ENCODE measurements around the gene HMGXB3.
"Not testable (repeated sequence)": the region's sequence is repeated elsewhere in the genome, so short reads cannot be mapped to it uniquely, and the experiment has no call there.

HMGXB3 gene

DNA sequence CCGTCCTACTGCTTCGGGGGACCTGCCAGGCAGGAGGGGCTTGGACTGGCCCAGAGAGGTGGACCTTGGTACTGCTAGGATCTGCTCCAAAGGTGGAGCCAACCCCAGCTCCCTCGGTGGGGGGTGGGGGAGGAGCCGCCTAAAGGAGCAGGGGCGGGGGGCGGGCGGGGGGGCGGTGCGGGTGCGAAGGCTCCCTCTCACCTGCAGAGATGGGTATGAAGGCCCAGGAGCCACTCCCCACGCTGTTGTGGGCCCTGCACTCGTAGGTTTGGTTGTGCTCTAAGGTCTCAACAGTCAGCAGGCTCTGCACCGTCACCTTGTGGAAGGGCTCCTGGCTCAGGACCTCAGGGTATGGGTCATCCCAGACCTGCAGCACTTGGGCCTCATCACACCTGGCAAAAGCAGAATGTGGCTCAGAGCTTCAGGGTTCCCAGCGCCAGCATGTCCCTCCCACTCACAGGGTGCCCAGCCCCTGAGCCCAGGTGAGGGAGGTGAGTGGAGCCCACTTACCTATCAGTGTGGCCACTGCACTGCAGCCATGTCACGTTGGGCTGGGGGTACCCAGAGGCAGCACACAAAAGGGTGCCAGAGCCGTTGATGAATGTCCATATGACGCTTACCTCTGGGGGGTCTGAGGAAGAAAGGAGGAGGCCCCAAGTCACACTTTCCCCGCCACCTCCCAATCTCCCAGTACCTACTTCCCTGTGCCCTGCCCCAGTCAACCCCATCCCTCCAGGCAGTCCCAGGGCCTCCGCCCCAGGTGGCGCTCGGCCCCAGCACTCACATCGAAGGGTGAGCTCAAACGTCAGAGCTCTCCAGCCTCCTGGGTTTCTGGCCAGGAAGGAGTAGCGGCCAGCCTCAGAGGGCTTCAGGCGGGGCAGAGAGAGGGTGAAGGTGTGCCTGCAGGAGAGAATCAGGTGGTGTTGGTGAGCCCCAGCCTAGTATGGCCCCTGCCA, 69.4 kb downstream of the HMGXB3 start:
- DNase-seq = no peak

DNA sequence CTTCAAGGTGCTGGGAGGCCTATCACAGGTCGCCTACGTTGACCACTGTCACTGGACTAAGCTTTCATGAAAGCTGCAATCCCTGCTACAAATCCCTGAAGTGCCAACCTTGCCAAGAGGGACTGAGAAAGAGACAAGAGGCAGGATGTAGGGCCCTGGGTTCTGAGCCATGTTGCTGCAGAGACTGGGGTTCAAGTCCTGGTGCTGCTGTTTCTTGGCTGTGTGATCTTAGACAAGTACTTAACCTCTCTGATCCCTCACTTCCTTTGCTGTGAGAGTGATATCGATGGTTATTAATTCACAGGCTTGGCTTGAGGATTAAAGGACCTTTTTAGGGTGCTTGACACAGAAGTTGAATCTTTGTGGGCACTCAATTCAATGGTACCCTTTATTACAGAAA, 70.3 kb downstream of the HMGXB3 start:
- DNase-seq = no peak

DNA sequence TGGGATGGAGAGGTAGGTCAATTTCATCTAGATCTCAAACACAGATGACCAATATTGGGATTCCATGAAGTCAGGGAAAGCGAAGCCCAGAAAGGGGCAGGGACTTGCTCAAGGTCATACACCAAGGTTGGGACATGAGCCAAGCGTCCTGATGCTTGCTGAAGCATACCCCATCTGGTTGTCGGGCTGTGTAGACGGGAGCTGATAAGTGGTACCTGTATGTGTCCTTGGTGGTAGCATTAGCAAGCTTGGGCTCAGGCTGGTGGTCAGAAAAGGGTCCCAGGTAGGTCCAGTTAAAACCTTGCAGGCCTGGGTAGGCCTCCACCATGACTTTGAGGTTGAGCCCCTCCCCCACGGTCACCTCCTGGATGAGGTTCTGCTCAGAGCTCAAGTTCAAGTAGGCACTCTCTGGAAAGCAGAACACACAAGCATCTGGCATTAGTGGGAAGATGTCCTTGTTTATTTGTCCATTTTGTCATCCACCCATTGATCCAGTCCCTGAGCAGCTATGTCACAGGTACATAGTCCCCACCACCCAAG, 72.6 kb downstream of the HMGXB3 start:
- no peak for DNase-seq

DNA sequence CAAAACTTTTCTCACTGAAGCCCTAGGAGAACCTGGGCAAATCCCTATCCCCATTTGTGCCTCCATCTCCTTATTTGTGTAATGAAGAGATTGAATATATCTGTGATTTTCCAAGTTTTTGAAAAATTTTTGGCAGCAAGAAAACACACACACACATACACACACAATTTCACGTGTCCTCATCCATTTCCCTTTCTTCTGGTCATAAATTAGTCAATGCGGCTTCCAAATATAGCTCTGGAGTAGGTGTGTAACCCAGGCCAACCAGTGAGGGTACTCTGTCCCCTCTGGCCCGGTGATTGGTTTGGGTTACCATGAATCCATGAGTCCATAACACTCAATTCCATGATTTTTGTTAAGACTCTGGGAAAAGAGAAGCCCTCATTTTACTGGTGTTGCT, 73.1 kb downstream of the HMGXB3 start:
- DNase-seq = no peak

DNA sequence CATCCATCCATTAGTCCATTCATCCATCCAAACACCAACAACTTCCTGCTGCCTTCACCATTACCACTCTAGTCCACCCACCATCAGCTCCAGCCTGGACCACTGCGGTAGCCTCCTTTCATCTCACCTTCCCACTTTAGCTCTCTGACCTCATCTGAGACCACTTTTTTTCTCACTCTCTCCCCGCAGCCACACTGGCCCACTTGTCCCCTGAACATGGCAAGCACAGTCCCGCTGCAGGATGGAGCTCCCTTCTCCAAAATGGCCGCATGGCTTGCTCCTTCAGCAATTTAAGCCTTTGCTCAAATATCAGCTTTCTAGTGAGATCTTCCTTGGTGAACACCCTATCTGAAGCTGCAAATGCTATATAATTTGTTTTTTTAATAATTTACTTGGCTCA, 74.7 kb downstream of the HMGXB3 start:
- DNase-seq = no peak

DNA sequence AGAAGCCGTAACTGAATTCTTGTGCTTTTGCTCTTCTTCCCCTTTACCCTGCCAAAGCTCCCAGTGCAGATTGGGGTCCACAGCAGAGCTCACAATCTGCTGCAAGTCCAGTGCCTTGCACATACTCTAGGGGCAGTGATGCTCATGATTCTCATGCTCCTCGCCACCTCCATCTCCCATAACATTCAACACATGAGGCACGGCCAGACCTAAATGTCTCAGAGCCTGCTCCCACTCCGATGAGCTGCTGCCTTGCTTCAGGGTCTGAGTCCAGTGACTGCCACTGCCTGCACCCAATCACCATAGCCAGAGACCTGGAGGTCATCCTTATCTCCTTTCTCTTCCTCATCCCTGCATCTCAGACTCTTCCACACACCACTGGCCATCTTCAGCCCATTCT, 75.3 kb downstream of the HMGXB3 start:
- DNase-seq = no peak

DNA sequence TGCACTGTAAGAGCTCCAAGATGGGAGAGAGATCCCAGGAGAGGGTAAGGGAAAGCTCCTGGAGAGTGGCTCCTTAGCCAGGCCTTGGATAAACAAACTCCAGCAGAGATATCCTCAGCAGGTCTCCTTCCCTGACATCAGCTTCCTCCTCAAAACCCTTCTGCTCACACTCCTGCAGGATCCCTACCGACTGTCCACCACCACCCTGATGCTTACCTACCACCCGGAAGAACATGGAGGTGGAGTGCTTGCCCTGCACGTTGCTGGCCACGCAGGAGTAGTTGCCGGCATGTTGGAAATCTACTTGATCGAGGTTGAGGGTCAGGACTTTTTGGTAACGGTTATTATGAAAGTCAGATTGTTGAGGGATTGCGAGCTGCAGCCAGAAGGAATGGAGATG, 76.5 kb downstream of the HMGXB3 start:
- no peak for DNase-seq

DNA sequence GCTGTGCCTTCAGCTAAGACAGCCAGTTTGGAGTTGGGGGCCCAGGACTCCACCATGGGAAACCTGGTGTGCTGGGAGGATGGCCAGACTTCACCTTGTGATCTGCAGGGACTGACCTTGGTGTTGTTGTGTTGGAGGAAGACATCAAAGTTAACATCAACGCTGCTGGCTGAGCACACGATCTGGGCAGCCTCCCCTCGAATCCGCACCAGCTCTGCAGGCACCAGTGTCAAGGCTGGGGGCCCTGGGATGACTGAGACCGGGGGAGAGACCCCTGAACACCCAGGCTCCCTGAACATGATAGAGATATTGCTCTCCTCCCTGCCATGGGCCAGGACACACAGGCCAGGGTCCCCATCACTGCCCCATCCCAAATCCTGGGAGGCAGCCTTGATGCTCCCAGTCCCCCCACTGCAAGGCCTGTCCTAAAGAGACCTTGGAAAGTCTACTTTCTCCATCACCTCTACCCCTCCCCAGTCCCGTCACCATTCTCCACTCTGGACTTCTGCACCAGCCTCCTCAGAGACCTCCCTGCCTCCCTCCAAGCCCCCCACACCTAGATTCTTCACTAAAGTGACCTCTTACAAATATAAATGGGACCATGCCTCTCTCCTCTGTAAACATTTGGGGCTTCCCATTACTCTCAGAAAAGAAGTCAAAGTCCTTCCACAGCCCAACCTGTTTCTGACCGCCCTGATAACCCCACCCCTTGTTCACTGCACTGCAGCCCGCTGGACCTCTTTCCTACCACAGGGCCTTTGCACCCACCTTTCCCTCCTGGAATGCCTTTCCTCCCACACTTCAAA, 77.7 kb downstream of the HMGXB3 start:
- DNase-seq = no peak

DNA sequence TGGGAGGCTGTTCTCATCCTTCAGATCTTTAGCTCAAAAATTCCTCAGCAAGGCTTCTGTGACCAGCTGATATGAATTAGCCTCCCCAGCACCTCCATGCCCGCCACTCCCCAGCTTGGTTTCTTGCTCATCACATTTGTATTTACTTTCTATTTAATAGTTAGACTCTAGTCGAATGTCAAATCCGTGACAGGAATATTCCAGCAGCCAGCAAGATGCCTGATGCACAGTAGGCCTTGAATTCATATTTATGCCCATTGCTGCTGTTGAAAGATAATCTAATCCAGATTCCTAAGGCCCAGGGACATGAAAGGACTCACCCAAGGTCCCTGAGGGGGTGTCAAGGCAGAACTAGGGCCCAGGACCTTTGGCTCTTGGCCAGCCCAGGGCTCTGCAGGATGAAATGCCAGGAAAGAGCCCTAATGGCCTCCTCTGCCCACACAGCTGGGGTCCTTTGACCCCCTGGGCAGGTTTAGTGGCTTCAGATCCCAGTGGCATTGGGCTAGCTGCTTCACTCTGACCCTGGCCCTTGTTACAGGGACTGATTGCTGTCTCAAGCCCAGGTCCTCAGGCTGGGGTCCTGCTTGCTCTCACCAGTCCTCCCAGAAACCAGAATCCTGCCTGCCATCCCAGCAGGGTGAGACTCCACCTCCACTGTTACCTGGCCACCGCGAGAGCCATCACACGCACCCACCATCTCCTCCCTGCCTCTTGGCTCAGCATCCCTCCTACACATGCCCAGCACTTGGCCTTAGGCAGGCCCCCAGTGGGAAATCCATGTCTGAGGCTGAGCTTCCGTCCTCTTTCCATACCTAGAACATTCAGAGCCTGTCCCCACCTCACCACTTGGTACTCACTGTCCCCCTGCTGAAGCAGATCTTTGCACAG, 78.5 kb downstream of the HMGXB3 start:
- DNase-seq = no peak

DNA sequence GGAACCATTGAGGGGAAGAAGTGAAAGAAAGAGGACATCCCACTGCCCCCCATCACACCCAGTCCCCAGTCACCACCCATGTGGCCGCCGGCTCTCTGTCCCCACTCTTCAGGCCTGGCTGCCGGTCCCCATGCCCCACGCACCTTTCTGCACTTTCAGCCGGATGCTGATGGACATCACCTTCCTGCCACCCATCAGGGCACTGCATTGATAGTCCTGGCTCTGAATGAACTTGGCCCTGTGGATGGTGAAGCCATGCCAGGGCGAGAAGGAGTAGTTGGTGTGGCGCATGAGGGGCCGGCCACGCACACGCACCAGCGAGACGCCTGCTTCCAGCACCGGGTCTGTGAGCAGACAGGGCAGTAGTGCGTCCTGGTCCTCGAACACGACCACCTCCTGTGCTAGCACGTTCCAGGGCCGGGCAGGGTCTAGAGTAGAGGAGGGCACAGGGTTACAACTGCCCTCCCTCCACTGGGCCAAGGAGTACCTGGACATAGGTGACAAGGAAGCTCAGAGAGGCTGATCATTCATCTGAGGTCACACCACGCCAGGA, 79.4 kb downstream of the HMGXB3 start:
- DNase-seq = no peak

DNA sequence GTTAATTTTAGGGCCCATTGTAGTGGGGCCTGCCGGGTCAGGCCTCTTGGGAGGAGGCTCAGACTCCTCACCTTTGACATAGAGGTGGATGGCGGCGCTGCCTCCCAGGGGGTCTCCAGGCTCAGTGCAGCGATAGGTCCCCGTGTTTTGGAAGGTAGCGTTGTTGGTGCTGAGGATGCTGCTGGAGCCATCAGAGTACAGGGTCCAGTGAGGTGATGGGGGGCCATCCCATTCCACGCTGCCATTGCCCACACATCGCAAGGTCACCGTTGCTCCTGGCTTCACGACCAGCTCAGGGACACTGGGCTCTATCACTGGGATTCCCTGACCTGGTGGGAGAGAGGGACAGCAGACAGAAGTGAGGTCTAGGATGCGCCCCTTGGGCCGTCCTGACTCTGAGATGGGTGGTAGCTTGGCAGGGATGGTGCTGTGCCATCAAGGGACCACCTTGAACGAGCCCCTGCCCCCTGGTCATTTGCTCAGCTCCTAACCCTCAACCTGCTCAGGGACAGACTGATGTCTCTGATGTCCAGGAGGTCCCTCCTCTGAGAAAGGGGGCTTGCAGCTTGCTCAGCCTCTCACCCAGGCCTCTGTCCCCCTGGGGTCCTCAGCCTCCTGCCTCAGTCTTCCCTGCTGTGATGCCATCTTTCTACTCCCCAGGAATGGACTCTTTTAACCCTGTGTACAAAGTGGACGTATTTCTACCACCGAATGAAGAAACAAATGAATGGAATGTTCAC, 80.3 kb downstream of the HMGXB3 start:
- no peak for DNase-seq

DNA sequence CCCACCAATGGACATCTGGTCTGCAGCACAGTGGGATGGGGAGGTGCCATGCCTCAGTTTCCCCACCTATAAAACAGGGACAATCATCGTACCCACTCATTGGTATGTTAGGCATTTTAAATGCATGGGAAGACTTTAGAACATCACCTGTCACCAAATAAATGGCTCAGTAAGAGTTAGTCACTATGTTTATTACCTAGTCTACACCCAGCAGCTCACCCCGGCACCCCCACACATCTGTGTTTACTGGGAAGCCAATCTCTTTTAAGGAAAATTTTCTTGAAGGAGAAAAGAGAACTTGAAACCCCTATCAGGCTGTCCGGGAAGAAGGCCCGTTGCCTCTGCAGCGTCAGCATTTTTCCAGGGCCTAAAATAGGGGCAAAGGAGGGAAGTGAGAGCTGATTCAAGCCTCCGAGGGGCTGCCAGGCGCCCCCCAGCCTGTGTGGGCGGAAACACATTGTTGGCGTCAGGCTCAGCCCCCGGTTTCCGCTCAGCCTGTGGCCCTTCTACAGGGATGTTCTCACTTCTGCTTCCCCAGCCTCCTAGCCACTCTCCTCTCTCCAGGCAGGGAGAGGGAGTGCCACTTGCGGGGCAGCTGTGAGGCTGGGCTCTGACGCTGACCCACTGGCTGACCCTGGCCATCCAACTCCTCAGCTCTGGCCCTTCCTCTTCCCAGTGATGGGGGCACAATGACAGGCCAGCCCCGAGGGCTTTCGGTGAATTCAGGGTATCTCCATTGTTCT, 81.2 kb downstream of the HMGXB3 start:
- peak; percentile 28 for DNase-seq

DNA sequence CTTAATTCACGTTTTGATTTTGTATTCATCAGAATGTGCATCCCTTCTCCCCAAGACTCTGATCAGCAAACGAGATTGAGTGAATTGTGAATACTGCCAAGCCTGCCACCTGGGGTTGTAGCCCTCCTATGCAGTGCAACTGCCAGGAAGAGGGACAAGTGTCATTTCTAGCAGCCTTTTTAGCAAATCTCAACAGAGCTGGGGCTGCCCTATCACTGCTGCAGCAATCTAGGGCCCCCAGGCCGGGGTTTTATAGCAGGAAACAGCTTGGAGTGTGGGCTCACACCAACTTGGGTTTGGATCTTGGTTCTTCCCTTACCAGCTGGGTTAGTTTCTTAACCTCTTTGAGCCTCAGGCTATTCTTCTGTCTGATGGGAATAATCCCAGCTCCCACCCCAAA, 81.8 kb downstream of the HMGXB3 start:
- no peak for DNase-seq

DNA sequence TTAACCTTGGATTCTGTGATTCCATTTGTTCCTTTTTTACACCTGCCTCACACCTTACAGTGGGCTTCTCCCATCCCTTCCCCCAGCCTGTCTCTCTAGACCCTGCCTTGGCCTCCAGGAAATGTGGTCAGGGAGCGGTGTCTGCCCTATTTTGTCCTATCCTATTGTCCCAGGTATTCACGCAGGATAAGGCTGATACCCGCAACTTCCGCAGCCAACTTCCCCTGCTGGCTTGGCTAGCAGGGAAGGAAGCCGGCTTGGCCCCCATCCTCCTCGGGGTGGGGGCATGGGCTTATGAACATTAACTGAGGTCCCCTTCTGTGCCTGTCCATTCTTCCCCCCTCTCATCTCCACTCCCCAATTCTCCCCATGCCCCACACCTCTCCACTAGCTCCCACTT, 82.3 kb downstream of the HMGXB3 start:
- no peak for DNase-seq

DNA sequence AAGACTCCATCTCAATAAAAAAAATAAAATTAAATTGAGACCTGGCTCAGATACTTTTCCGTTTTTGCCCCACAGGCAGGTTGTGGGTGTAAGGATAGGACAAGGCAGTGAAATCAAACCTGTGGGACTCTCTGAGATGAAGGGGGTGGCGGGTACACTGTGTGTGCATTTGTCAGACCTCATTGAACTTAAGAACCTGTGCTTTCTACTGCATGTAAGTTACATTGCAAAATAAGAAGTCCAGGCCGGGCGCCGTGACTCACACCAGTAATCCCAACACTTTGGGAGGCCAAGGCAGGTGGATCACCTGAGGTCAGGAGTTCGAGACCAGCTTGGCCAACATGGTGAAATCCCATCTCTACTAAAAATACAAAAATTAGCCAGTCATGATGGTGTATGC, 84.2 kb downstream of the HMGXB3 start:
- not testable (repeated sequence) for DNase-seq

DNA sequence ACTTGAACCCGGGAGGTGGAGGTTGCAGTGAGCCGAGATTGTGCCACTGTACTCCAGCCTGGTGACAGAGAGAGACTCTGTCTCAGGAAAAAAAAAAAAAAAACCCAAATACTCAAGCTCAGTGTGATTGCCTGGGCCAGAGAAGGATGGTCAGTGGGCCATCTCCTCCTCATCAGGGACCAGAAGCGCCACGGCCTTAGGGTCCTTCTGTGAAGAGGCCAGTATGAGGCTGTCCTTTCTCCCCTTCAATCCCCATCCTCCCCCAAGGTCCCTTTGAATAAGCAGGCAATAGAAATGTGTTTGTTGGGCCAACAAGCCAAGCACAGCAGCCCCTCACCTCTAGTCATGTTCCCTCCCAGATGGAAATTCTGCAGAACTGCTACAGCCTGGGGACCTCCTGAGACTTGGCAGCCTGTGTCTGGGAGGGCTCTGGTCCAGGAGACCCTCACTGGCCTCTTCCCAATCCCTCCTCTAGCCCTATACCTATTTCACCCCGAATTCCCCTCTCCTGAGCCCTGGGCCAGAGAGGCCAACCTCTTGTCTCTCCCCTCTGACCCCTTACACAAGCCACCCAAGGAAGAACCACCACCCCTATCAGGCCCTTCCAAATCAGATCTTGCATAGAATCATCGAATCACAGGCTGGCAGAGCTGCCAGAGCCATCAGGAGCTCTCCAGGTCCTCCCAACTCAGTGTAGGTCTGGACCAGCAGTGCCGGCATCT, 84.8 kb downstream of the HMGXB3 start:
- DNase-seq = no peak

DNA sequence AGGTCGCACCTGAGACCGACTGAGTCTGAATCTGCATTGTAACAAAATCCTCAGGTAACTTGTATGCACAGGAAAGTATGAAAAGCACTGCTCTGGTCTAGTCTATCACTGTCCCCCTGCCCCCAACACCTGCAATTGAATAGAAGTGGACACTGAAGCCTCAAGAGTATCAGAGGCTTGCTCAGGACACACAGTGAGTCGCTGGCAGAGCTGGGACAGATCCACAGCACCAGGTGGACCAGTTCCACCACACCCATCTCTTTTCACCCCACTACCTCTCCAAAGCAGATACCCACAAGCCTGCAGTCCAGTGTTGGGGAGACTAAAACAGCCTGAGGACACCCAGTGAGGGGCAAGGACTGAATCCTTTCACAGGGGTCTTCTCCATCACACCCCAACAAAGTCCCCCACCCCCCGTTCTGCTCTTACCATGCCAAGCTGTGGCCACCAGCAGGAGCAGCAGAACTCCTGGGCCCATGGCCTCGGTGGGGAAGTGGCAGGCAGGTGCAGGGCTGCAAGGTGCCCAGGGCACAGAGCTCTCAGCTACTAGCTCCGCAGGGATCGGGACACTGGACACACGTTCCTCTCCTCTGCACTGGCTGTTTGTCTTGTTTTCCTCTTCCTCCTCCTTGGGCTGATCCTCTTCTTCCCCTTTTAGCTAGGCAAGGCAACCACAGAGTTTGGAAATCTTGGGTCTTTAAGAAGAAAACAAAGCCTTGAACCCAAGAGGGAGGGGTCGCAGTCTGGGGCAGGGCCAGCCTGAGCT, 85.6 kb downstream of the HMGXB3 start, which contains the start of gene CSF1R:
Gene CSF1R, minus strand, starts transcription at position 605 of the 766 bp plus-strand sequence. Its CDS starts 127 bp downstream, at position 478.
- no peak for DNase-seq

DNA sequence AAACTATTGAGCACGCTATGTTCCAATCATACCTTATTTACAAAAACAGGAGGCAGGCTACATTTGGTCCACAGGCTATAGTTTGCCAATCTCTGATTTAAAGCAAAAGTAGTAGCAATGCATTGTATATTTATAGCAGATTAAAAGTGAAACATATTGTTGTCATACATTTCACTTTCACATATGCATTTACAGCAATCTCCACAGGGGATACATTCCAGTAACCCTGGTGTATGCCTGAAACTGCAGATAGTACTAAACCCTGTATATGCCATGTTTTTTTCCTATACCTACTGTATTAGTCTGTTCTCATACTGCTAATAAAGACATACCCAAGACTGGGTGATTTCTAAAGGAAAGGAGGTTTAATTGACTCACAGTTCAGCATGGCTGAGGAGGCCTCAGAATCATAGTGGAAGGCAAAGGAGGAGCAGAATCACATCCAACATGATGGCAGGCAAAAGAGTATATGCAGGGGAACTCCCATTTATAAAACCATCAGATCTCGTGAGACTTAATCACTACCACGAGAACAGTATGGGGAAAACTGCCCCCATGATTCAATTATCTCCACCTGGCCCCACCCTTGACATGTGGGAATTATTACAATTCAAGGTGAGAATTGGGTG, 91.7 kb downstream of the HMGXB3 start:
- DNase-seq = no peak

DNA sequence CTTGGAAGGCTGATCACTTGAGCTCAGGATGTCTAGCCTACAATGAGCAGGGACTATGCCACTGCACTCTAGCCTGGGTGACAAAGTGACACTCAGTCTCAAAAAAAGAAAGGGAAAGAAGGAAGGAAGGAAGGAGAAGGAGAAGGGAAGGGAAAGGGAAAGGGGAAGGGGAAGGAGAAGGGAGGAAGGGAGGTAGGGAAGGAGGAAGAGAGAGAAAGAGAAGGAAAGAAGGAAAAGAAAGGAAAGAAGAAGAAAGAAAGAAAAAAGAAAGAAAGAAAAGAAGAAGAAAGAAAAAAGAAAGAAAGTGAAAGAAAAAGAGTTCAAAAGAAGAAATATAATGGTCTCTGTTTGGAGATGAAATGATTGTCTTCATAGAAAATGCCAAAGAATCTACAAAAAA, 96.6 kb downstream of the HMGXB3 start:
- no peak for DNase-seq

Data from fibroblast of skin of right quadriceps (primary cell).